Stimulated activated CD4-positive, alpha-beta T cell treated with anti-CD3 and anti-CD28 coated beads, Interleukin-12 subunit alpha, Interleukin-12 subunit beta, amount 100 ng/mL, for 4 hours (primary cell): ENCODE data around the gene GRIK2.

Experiments used
- DNase-seq: peaks from one replicate; pipeline ENCODE4 v3.0.0-alpha.2; 2020

GRIK2 gene

DNA sequence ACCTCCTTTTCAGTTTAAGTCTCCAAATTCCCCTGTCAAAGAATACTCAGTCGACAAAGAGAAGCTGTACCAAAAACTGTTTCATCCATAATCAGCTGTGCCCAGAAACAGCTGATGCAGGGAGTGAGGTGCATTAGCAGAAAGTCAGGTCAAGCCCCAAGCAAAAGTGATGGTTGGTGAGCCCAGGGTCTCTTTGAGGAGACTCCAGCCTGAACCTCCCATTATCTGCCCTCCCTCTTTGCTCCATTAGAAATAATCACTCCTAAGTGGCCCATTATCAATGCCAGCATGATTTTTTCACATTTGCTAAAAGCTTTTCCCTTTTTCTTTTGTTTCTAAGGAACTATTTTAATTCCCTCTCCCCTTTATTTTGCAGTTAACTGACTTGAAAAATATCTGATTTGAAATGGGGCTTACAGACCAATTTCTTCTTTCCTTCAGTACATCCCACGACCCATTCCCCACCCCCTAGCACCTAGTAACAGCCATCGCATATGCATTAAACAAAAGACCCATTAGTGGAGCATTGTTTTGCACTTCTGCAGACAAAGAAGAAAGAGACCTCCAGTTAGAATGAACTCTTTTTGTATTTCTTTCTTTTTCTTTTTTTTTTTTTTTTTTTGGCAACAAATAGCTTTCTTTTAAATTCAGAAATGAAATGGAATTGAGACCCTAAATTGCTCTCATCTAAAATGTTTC lies 257.0 kb downstream of the GRIK2 start:
- DNase-seq: no peak

DNA sequence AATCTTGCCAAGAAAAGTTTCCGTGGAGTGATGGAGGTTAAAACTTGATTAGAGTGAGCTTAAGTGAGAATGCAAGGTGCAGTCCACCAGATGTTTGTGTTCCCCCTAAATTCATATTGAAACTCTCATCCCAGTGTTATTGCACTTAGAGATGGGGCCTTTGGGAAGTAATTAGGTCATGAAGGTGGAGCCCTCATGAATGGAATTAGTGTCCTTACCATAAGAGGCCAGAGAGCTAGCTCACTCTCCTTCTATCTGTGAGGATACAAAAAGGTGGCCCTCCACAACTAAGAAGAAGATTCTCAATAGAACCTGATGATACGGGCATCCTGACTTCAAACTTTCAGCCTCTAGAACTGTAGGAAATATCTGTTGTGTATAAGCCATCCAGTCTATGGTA lies 258.6 kb downstream of the GRIK2 start:
- no peak for DNase-seq

DNA sequence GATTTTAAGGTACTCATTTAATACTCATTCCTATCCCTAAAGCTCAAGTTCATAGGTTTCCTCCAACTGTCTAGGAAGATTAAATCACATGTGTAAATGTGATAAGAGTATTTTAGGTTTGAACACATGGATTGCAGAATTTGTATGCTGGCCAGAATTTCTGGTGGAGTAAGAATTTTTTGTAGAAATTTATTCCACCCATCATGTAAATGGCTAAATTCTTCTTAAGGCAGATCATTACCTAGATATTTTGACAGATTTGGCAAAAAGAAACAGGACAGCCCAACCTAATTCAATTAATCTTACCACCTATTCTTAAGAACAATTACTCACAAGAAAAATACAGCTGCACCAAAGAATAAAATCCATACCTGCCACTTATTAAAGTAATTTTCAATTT lies 261.6 kb downstream of the GRIK2 start:
- DNase-seq: no peak

DNA sequence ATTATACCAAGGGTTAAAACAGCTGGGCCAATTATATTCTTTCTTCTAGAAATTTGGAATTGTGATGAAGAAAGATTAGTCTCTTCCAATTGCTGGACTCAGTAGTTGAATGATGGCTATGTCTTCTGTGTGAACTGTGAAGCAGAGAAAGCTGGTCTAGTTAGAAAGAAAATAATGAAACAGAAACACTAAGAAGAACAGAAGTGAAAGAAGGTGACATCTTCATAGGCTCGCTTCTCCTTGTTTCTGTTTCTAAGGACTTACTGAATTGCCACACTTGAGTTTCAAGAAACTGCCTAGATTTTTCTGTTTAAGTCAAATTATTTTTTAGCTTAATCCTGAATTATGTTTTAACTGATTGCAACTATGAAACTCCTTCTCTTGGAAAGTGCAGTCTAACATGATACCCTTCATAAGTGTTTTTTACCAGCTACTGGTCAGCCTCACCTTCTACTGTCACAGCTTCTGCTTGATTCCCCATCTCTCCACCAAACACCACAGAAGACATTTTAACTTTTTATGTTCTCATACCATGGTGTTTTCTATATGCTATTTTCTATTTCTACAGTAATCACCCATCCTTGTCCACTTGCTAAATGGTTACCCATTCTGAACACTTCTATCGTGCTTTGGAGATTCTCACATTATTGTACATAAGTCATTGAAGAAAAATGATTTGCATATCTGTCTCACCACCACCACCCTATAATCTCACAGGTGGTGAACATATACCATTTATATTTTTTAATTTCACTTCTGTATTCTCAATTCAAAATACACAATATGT lies 268.8 kb downstream of the GRIK2 start:
- DNase-seq: no peak

DNA sequence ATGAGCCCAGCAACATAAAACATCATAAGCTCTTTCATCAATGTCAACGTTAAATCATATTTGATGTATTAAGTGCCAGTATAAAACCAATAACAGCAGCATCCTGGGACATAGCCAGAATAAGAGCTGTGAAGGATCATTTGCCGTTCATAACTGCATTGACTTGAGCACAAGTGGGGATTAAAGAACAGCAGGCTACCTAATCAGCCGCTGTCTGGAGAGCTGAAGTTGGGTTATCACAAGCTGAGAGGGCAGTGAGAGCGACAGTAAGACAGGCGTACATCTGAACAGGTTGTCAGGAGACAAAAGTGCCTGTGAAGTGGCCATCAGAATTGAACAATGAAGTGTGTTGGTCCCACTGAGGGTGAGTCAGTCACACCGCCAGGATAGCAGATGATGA lies 269.6 kb downstream of the GRIK2 start:
- no peak for DNase-seq

DNA sequence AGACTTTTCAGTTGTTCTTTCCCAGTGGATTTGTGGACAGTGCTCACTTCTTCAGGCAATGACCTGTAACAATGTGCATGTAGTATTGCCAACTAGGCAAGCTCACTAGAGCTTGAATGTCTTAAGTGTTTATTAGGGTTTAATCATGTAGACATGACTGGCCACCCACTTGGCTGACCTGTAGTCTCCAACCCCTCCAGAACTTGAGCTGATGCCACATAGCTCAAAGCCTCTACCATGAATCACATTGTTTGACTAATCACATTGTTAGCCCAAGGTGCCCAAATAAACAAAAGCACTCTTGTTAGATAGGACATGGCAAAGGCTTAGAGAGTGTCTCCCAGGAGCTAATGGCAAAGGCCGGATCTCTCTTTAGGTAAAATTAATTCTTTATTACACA lies 272.7 kb downstream of the GRIK2 start:
- no peak for DNase-seq

DNA sequence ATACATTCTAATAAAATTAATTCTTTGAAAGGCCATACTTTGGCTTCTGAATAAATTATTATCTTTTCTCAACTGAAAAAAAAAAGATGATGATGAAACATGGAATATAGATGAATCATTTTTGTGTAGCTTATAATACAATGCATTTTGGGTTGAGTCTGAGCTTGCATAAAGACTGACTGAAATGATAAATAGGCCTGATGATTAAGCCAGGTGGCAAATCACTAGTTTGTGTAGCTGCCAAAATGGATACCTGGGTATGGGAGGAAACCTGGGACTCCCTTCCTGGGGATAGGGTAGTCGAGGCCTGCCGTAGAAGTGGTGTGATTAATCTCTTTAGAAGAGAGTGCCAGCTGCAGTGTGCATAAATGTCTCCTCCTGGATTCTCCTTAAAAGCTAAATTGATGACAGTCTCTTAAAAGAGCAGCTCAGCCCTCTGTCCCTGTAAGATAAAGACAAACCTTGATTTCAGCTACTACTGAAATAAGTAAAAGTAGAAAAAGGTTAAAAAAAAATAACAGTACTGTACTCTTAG lies 275.1 kb downstream of the GRIK2 start:
- no peak for DNase-seq

DNA sequence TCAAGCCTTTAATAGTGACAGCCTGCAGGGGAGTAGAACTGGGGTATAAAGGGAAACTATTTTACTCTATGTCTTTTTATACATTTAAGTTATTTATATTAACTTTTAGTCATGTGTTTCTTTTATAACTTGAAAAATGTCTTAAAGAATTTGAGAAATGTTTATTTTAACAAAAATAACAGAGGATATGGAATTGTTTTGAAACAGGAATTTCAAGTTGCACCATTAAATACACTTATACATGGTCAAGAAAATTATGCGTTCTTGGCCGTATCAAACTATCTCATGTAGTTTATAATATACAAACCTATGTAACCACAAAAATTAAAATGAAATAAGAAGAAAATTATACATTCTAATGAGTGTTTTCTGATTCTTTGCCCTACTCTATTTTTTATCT lies 282.7 kb downstream of the GRIK2 start:
- DNase-seq: no peak

DNA sequence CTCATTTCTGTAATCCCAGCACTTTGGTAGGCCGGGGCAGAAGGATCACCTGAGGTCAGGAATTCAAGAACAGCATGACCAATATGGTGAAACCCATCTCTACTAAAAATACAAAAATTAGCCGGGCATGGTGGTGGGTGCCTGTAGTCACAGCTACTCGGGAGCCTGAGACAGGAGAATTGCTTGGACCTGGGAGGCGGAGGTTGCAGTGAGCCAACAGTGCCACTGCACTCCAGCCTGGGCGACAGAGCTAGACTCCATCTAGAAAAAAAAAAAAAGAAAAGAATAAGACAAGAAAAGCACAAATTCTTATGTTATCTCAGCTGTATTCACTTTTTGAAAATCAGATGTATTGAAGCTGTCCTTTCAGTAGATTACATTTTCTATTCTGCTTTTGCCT lies 289.4 kb downstream of the GRIK2 start:
- no peak for DNase-seq

DNA sequence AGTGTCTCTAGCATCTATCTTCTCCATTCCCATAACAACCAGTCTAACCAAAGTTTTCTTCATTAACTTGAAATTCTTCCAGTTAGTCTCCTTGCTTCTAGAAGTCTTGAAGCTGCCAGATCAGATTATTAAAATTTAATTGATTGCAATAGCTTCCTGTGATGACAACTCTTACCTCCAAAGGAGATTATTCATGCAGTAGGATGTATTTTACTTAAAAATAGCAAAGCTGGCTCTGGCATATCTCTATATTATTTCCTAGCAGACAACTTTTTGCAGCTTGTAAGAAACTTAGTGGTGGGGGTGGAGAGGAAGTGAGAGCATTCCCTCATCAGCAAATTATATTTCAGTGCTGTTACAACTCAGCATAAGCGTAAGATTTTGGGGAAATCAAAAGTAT lies 290.4 kb downstream of the GRIK2 start:
- no peak for DNase-seq

DNA sequence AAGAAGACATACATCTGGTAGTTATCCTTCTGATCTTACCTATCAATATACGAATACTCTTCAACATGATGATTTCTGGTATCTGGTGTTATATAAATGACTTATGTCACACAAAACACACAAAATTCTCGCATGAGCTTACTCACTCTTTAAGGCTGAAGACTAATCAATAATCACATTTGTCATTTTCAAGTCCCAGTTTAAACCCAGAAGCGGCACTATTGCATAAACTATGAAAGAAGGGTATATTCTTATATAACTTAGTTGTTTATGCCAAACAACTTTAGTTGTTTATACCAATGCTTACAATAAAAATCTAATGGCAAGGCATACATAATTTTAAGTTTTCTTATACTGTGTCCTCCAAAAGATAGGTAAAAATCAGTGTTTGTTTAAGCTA lies 293.1 kb downstream of the GRIK2 start:
- no peak for DNase-seq

DNA sequence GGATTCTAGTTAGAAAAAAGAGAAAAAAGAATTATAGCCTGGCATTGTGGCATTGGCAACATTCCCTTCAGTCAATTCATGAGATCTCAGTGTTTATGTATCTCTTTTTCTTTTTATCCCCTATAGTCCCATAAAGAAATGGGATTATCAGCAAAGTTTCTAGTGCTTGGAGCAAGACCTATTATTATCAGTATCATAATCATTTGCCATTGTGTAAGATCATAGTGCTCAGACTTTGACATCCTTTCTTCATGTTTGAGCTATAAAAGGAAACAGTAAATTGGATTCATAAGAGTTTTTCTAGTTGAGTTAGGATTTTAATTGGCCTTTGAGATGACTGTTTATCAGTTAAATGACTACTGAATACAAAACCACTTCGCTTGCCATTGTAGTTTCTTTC lies 295.6 kb downstream of the GRIK2 start:
- no peak for DNase-seq

DNA sequence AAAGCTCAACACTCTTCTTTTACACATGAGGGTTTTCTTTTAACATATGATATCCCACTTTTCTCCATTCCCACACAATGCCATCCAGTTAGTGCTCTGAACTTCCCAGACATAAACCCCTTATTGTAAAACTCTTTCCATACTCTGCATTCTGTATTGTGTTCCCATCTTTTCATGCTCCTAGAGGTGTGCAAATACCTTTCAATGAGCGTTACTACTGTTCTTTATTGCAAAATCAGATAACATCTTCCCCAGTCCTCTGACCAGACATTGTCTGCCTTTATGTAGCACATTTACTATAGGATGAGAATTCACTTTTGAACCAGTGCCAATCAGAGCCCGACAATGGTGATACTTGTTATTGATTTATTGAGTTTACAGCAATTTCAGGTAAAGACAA lies 296.2 kb downstream of the GRIK2 start:
- no peak for DNase-seq

DNA sequence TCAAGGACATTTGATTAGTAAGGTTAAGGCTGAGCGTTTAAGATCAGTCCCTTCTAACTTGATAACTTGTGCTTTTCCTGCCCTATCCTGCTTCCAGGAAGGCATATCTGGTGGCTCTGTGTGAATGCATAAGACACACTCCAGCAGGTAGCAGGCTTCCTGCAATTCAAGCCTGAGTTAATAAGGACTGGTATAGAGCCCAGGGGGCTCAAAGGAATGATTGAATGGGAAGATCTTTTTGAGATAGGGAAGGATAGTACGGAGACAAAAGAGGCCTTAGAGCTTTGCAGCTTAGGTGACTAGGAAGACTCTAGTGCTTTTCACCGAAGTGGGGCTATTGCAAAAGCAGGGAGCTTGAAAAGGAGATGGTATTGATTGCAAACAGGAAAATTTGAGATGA lies 307.1 kb downstream of the GRIK2 start:
- no peak for DNase-seq

DNA sequence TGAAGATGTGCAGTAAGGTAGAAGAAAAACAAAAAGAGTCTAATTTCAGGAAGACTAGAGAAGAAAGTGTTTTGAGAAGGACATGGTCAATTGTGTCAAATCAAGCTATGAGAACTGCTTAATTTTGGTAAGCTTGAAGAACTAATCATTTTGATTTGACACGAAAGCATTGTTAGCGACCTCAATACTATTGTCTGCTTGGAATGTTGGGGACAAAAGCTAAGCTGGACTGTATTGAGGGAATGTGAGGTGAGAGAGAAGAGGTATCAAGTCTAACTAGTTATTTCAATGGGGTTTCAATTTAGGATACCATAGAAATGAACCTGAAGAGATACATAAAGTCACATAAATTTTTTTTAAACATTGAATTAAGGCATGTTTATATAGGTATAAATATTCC lies 309.8 kb downstream of the GRIK2 start:
- DNase-seq: no peak

DNA sequence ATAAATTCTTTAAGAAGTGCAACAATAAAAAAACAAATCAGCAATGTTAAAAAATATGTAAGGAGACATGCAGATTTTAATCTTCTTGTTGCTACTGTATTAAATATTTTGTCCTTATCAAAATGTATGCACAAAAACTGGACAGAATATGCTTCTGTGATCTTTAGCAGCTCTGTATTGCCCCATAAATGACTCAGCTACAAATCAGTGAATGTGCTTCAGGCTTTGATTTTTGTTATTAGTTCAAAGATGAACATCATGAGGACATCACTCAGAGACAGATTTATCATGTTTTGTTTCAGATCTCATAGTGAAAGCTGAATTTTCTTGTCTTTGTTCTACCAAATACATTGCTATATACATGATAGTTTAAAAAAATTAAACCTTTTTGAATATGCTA lies 312.4 kb downstream of the GRIK2 start:
- no peak for DNase-seq

DNA sequence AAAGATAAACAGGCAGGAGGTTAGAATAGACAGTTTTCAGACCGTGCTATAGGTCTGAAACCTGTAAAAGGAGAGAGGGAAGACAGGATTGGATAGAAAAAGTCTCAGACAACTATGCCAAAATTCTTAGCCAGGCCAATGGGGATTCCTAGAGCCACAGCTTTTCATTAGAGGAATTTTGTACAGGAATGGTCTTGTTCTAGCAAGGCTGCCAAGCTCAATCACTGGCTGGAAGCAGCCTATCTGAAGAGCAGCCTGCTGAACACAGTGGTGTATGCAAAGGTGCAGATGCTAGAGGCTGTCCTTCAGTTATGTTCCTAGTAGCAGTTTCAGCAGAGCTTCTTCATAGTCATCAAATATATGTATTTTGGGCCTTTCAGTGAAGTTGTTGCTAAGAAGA lies 313.1 kb downstream of the GRIK2 start:
- DNase-seq: no peak

DNA sequence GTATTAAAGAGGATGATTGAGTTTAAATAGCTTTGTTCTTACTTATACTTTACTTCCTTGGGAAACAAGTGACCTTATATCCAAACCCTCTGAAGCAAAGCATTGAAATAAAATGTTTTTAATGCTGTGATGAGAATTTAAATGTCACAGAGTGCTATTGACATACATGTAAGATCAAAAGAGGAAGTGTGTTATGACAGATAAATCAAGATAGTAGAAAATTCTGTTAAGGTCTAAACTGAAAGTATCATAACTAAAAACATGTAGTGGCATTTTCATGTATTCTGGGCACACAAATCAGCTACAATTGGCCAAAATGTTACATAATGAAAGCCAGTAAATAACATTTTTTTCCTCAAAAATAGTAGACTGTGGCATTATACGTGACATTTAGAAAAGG lies 318.0 kb downstream of the GRIK2 start:
- DNase-seq: no peak

DNA sequence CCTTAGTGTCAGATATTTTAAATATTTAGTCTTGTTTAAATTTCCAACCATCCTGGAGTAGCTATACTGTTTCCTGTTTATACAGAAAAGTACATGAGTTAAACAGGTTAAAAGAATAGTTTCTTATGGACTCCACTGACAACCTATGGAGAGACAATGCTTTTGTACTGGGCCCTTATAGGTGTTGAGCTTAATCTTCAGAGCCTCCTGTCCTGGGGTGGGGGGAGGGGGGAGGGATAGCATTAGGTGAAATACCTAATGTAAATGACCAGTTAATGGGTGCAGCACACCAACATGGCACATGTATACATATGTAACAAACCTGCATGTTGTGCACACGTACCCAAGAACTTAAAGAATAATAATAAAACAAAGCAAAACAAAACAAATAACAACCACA lies 322.9 kb downstream of the GRIK2 start:
- no peak for DNase-seq

DNA sequence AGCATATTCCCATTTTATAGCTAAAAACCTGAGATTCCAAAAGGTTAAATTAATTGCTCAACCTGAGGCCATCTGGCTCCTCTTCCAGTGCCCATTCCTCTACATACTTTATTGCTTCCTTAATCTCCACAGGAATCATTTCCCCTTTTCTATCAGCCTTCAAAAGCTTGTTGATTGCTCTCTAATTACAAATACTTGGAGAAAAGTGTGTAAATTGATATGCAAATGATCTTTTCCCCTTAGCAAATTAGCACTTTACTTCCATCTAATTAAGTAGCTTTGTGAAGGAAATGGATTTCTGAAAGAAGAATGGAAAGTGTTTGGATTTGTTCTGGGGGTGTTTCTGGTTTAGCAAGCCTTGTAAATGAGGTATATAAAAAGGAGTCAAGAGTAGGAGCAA lies 323.3 kb downstream of the GRIK2 start:
- no peak for DNase-seq

DNA sequence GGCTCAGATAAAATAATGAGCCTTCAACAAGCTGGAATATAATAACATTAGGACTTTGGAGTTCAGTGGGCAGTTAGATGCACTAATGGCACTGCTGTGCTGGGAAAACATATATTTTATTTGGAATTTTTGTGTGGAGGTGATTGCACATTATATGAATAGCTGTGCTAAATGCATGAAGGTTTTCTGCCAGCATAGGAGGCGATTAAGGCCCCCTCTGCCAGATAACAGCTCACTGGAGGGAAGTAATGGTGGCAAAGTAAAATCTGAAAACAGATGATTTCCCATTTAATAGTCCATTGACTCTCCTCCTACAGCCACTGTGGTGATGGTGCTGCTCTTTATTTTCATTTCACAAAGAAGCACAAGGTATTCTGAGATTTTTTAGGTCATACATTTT lies 326.0 kb downstream of the GRIK2 start:
- no peak for DNase-seq

DNA sequence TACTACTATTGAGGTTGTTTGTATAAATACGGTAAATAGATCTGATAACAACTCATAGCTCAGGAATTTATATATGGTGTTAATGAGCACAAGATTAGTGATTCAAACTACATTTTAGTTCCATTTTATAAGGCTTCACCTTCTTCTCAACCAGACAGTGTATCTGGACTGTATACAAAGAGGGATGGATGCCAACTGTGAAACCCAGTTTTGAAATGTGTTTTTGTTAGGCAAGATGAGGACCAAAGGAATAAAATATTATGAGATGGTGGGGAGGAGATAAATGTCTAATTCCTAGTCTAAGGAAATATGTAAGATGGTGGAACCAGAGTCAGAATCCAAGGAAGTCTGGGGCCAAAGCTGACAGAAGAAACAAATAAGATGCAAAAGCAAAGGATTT lies 329.0 kb downstream of the GRIK2 start:
- DNase-seq: no peak

DNA sequence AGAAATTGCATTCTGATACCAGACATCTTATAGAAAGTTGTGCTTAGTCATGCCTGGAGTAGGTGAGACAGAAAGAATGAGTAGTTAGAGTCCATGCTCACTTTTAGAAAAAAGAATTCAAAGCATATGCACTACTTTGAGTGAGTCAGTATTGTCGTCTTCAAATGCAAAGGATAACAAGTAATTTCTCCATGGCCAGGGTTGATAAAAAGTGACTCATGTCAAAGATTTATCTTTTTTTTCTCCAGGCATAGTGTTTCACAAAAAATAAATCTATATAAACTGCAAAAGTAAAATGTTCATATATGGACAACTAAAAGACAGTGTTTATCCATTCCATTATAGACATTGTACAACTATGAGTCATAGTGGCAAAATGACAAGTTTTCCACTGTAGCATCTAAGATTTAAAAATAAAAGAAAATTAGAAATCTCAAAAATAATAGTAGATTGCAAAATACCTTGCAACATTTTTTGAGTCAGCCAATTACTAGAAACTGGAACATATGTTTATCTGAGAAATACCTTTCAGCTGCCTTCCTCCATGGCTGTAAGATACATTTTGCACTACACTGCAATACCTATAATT lies 329.6 kb downstream of the GRIK2 start:
- no peak for DNase-seq

DNA sequence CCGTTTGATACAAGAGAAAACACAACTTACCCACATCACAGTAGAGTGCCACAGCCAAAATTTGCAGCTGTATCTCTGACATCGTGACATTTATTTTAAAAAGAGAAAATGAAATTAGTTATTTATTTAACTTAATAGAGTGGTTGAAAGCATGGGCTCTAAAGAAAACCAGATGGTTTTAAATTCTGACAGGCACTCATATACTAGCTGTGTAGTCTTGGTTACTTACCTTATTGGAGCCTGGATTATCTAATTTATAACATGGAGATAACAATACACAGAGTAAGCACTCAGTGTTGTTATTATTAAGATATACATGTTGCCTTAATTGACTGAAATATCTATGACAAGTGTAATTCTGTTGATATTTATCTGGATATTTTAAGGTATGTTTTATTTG lies 334.9 kb downstream of the GRIK2 start:
- DNase-seq: no peak
